ENCODE measurements around the gene EYA3.
A peak's percentile ranks its signal among the peaks of the same experiment; 100 is the strongest.

EYA3 gene

GRCh38 chr1:28102189-28102588 is 13.8 kb upstream of the EYA3 start:
- no peak overlapping the region for H3K4me3 ChIP-seq (replicated peaks in 1 of 2; ENCODE audit: low read depth in 2 of 2, low read length in 2 of 2)
- DNase-seq (ENCODE audit: low read depth in 2 of 2), result no peak
- TF ChIP-seq CTCF (IDR thresholded peaks at IDR 0.05; ENCODE audit: low read depth, low read length), result no peak

GRCh38 chr1:28099050-28099769 is 10.8 kb upstream of the EYA3 start:
- DNase-seq (ENCODE audit: low read depth in 2 of 2), result no peak
- no peak overlapping the region for H3K4me3 ChIP-seq (replicated peaks in 1 of 2; ENCODE audit: low read depth in 2 of 2, low read length in 2 of 2)
- no peak for TF ChIP-seq CTCF (IDR thresholded peaks at IDR 0.05; ENCODE audit: low read depth, low read length)

GRCh38 chr1:28097100-28097472 is 8.7 kb upstream of the EYA3 start:
- no peak for DNase-seq (ENCODE audit: low read depth in 2 of 2)
- TF ChIP-seq CTCF (IDR thresholded peaks at IDR 0.05; ENCODE audit: low read depth, low read length), result no peak
- no peak overlapping the region for H3K4me3 ChIP-seq (replicated peaks in 1 of 2; ENCODE audit: low read depth in 2 of 2, low read length in 2 of 2)

GRCh38 chr1:28096210-28097099 is 8.0 kb upstream of the EYA3 start:
- DNase-seq (ENCODE audit: low read depth in 2 of 2), result no peak
- TF ChIP-seq CTCF (IDR thresholded peaks at IDR 0.05; ENCODE audit: low read depth, low read length), result no peak
- H3K4me3 ChIP-seq (replicated peaks in 1 of 2; ENCODE audit: low read depth in 2 of 2, low read length in 2 of 2), result no peak overlapping the region

GRCh38 chr1:28091043-28091781 is 2.8 kb upstream of the EYA3 start:
- no peak overlapping the region for H3K4me3 ChIP-seq (replicated peaks in 1 of 2; ENCODE audit: low read depth in 2 of 2, low read length in 2 of 2)
- peak; percentile 82 to 85 for DNase-seq (ENCODE audit: low read depth in 2 of 2)
- peak; percentile 90 for TF ChIP-seq CTCF (IDR thresholded peaks at IDR 0.05; ENCODE audit: low read depth, low read length)

GRCh38 chr1:28087614-28088167 is 719 bp downstream of the EYA3 start:
- peak overlapping the region; percentile 81 to 91 for H3K4me3 ChIP-seq (replicated peaks in 1 of 2; ENCODE audit: low read depth in 2 of 2, low read length in 2 of 2)
- TF ChIP-seq CTCF (IDR thresholded peaks at IDR 0.05; ENCODE audit: low read depth, low read length), result peak; percentile 29
- peak; percentile 25 to 45 for DNase-seq (ENCODE audit: low read depth in 2 of 2)
